HG03520 (cell line): ENCODE data around the gene NEDD4L.

Source experiments
- ATAC-seq: cut with Tn5 transposase; IDR thresholded peaks from one replicate; pipeline ENCODE4 v1.9.1; 2021; ENCODE audit warnings: mild to moderate bottlenecking, moderate library complexity; ENCODE audit not compliant: unreplicated experiment

Gene NEDD4L

DNA sequence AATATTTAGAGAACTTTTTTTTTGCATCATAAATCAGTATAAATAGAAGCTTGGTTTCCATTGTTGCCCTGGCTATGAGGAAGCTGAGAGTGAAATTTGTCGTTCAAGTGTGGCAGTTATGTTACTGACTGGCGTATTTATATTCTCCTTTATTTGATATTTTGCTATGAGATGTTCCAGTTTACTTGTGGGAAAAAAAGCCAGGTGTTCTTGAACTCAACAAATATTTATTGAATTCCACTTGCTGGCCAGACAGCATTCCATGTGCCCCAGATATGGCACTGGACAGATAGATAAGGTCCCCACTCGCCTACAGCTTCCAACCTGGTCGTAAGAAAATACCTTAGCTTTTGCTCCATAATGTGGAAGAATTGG lies 44.7 kb downstream of the NEDD4L start:
- ATAC-seq, result no peak

DNA sequence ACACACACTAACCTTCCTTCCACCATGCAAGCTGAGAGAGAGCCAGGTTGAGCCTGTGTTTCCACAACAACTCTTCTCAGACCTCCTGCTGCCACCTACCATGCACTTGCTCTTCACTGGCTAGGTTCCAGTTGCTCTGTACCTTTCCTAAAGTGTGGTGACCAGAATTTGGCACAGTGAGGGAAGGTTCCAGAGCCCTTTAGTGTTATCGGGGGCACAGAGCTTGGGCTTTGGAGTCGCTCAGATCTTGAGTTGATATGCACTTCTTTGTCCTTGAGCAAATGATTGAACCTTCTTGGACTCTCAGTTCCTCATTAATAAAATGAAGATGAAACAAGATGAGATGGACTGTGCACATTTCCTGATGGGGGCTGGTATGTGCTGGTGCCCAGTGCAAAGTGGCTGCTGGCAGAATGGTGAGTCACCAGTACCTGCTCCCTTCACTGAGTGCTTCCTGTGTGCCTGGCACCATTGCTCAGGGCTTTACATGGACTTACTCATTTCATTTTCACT lies 47.1 kb downstream of the NEDD4L start:
- peak; percentile 86 for ATAC-seq

DNA sequence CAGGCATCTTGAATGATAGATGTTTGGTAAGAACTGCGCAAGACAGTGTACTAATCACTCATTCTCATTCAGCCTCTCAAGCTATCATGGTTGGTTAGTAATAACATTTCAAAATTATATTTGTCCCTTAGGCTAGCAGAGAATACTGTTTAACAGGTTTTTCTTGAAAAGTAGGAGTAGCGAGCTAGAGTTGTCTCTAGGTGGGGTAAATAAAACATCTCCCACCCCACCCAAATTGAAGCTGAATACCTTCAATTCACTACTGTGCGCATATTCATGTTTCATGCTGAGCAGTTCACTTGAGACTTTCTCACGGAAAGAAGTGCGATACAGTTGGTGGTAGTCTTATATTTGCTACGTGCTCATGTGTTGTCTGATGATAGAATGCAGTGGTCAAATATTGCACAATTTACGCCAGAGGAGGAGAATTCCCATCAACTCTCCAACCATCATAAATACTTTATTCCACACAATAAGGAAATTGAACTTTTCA lies 49.3 kb downstream of the NEDD4L start:
- ATAC-seq, result no peak

DNA sequence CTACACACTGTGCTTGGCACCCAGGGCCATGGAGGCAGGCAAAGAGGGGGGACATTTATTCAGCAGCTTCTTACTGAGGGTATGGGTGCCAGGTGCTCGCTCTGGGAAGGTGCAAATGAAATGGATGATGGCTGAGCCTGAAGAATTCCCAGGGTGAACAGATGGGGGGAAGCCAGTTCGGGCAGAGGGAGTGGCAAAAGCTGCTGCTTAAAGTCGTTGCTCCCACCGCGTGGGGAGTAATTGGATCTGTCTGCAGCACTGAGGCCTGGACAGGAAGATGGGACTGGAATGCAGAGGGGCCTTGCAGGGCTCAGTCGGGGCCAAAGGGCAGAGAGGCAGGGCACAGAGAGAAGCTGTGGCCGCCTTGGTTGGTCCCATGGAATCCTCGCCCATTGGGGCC lies 51.2 kb downstream of the NEDD4L start:
- ATAC-seq, result no peak

DNA sequence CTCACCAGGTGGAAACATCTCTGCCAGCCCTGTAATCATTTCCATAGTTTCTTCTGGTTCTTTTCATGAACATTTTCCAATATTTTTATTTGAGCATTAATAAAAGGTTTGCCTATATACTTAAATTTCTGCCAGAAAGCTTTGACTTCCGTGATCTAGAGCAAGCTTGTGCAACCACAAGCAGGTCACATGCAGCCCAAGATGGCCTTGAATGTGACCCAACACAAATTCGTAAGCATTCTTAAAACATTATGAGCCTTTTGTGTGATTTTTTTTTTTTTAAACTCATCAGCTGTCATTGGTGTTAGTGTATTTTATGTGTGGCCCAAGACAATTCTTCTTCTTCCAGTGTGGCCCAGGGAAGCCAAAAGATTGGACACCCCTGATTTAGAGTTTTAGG lies 51.6 kb downstream of the NEDD4L start:
- ATAC-seq, result no peak

DNA sequence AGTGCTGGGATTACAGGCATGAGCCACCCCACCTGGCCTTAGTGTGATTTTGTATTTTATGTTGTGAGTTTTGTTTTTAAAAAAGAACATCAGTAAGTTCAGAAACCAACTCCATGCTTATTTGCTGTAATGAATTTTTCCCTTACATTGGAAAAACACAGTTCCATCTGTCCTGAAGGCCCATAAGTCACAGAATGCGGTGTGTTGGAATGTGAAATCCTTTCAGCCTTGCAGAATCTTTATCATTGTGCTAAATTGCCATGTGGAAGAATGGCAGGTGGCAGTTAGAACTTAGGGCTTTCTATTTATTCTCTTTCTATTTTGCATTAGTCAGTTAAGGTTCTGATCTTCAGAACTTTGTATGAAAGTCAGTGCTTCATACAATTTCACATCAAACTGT lies 52.6 kb downstream of the NEDD4L start:
- ATAC-seq, result no peak

DNA sequence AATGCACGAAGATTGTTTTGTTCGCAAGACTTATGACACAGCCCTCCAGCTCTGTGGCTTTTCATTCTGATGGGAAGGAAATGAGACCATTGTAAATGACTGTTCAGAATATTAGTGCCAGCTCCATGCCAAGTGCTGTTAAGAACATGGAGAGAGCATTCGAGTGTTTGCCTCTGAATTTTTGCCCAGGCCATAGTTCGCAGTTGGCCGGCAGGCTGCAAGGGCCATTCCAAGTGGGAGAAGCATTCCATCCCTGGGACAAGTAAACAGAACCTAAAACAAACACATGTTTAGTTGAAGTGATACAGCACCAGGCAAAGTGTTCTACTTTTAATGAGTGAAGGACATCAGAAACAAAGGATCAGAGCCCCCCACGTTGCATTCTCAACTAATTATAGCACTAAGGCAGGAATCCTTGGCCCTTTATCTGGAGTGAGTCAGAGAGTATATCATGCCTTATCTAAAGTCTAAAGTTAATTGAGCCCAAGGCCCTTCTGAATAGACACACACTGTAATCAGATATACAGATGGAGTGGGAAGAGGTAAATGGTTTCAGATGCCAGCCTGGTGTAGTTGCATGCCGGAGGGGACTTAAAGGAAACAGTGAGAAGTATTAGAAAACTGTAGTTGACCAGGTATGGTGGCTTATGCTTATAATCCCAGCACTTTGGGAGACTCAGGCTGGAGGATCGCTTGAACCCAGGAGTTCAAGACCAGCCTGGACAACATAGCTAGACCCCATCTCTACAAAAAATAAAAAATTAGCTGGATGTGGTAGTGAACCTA lies 53.3 kb downstream of the NEDD4L start:
- no peak for ATAC-seq

DNA sequence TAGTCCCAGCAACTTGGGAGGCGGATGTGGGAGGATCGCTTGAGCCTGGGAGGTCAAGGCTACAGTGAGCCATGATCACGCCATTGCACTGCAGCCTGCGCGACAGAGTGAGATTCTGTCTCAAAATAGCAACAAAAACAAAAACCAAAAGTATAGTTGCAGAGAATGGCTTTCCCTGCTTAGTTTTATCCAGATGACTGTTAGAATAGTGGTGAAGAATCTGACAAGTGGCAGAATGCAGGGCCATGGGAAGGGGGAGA lies 53.8 kb downstream of the NEDD4L start:
- no peak for ATAC-seq

DNA sequence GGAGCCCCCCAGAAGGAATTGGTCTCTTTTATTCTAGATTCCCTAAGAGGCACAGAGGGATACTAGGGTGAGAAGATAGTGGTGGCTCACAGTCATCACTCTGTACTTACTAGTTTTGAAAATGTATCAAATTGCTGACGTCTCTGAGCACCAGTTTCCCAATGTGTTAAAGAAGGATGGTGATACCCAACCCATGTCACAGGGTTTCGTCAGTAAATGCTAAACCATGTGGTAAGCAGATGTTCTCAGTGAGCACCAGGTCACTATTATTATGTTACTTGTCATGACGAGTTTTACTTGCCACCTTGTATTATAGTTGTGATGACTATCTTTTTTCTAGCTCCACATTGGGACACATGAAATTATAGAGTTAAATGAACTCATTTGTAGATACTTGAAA lies 54.7 kb downstream of the NEDD4L start:
- no peak for ATAC-seq

DNA sequence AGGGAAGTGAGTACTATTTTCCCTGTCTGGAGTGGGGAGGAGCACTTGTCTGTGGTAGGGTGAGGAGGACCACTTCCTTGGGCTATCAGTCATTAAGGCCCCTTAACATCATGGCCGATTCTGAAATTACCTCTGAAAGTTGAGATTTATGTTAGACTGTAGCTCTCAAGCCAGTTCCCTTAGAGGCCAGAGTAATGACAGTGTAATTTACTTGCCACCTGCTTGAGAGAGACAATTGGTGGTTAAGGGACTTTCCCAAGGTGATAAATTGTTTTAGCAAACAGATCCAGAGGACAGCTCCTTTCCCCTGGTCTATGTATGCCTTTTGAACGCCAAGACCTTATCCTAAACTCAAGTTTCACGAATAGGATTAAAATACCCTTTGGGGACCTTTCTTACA lies 56.1 kb downstream of the NEDD4L start:
- ATAC-seq, result peak; percentile 38

DNA sequence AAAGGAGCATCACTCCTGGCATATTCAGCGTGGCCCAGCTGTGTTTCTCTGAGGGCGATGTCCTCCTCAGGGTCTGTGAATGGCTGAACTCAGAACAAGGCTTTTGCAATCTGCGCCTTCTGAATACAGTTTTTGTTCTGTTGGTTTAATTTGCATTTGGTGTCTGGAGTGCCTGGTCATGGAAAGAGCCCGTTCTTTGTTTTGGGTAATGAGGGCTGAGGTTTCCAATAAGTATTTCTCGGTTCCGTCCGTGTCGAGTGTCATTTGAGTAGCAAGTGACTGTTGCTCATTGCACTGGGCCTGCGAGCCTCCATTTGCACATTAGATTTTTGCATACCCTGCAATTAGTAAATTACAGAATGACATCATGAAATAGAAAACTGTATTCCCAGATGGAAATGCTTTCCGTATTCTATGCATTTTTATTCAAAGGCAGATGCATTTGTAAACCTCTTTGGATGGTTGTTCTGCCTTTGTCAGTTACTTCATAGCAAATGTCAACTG lies 57.3 kb downstream of the NEDD4L start:
- ATAC-seq, result peak; percentile 76

DNA sequence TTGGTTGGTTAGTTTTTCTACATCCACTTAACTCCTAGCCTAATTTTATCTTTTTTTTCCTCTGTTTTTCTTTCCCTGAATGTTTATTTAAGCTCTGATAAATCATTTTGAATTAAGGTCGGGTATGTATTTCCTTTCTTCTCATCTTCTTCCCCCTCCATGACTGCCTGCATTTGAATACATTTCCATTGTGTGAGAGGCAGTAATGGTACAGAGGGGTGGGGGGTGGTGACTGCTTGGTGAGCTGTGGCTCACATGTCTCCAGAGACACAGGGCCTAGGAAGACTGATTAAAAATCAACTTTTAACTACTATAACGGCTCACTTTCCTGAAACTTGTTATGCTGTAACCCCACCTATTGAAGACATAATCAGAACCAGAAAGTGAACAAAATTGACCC lies 58.0 kb downstream of the NEDD4L start:
- no peak for ATAC-seq

DNA sequence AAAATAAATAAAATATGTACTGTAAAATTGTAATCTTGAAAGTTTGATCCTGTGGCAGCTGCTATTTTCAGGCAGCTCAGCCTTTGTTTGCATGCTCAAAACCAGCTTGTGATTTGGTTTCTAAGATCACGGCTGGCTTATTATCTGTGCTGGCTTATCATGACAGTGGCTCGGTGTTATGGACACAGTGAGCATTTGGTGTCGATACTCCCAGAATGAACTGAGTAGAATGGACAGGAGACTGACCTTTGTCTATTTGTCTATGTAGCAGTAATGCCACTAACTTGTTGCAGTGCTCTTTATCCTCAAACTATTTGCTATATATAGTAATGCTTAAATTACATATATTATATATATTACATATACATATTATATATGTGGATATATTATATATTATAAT lies 58.8 kb downstream of the NEDD4L start:
- ATAC-seq, result no peak

DNA sequence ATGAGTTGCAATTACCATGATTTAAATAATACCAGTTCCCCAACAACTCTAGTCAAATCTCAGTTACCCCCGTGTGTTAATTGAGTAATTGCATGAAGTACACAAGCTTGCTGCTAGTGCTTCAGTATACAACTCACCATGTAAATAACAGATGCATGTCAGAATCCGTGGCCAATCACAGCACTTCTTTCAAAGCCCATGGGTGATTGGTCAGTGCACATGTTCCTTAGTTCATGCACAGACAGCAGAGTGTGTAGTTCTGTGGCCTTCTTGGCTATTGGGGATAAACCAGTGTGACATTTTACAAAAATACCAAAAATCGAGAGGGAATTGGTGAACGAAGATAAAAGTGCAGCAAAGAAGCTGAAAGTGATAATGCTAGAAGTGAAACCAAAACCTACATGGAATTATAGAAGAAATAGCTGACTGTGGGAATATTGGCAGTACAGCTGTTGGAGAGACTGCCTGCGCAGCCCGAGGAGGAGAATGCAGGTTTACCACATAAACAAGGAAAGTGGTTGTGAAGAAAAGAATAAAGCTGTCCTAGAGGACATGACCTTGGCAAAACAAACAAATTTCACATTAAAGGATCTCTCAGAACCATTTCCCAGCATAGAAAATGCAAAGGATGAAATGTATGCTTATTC lies 59.4 kb downstream of the NEDD4L start:
- no peak for ATAC-seq

DNA sequence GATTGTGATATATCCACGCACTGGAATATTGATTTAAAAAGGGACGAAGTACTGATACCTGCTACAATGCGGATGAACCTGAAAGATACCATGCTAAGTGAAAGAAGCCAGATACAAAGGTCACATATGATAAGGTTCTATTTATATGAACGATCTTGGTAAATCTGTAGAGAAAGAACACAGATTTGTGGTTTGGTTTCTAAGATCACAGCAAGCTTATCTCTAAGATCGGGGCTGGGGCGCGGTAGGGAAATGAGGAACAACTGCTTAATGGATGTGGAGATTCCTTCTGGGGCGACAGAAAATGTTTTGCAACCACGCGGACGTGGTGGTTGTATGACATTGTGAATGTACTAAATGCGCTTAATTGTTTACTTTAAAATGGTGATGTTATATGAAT lies 60.1 kb downstream of the NEDD4L start:
- no peak for ATAC-seq

DNA sequence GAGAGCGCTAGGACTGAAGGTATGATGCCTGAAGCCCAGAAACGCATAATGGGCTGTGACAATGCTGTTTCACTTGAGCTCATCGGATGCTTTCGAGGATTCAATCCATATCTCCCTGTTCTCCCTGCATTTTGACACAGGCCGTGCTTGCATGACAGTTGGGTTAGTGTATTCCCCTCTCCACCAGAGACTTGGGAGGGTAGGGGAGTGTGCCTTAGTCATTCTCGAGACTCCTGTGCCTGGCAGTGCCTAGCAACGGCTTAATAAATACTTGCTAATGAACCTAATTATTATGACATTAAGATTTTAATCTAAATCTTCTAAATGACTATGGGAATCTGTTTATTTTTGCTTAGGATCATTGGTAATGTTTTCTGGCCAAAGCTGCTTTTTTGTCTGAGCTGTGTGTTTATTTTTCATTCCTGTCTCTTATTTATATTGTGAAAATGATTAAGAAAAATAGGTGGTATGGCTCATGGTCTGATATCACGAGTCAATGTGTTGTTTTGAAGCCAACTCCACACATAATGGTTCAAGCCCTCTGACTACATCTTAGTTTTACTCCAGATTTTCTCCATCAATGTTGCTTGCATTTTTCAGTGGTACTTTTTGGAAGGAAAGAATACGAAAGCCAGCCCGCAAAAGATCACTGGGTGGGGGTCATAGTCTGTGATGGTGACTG lies 61.3 kb downstream of the NEDD4L start:
- no peak for ATAC-seq

DNA sequence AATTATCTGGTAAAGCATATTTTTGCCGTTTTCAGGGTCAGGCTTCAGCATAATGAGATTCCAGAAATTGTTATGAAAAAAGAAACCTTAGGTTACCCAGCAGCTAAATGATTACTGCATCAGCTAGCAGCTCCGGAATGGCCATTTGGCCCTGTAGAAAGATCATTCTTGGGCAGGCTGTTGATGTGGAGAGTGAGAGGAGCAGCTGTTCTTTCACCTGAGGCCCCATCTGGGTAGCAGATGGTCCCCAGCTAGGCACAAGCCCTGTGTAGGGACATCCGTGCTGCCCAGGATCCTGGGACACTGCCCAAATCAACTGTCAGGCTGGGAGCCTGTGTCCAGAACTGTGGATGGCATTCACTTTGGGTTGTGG lies 61.8 kb downstream of the NEDD4L start:
- no peak for ATAC-seq

DNA sequence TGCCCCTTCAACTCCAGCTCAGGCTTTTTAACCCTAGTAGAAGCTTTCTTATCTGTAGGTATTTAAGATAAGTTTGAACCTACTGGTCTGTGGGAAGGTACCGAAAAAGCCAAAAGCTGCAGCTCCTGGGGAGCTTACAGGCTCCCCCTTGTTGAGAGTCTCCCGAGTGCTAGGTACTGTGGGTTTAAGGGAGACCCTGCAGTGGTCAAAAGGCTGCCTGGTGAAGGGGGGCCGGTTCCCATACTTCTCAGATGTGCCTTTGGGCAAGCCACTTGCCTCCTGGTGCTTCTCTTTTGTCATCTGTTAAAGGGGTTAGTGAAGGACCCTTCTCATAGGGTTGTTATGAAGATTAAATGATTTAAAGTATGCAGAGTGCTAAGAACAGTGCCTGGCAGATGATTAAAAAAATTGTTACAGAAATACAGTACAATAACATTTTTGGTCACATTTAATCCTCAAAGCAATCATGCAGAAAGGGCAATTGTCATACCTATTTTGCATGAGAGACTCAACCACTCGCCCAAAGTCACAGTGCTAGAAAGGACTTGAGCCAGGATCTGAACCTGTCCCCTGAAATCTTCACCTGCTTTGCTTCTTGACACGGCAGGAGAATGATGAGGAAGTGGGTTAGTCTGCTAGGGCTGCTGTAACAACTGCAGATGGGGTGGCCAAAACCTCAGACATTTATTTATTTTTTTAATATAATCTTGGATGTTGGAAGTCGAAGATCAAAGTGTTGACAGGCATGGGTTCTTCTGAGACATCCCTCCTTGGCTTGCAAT lies 62.5 kb downstream of the NEDD4L start:
- ATAC-seq, result no peak

DNA sequence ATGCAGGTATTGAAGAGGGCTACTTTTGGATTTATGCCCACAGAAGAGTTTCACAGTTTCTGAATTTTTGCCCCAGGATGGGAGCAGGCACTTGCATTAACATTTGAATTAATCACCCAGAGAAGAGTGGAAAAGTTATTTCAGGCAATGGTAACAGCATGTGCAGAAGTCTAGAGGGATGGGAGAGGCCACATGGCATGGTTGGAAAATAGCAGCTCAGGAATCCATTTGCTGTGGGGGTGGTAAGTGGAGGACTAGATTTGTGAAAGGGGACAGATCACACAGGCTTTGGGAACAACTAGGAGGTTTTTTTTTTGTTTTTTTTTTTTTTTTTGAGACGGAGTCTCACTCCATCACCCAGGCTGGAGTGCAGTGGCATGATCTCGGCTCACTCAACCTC lies 65.2 kb downstream of the NEDD4L start:
- ATAC-seq, result no peak

DNA sequence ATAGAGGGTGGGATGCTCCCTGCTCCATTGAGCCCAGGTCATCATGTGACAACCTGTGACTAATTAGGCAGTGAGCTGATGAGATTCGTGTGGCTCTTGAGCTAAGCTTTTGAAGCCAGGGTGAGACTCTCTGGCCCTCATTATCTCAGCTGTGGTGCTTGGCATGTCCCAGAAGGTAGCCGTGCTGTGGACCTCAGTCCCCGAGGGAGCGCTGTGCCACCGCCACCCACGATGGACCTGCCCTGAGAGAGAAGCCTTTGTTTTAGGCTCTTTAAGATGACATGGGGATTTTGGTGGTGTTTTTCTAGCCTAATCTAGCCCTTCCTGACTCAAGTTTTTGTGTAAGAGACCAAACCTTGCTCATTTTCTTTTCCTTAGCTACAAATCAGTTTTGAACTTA lies 66.4 kb downstream of the NEDD4L start:
- no peak for ATAC-seq

DNA sequence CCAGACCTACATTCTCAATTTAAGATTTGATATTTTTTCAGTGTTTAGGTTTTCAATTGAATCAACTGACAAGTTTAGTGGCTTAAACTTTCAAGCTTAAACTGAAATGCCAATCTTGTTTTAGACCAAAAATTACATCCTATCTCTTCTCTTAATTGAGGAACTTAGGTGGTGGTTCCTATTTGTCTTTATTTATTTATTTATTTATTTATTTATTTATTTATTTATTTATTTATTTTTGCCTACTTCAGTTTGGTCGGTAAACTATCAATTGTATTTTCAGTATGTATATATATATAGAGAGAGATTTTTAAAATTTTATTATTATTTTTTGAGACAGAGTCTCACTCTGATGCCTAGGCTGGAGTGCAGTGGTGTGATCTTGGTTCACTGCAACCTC lies 68.1 kb downstream of the NEDD4L start:
- ATAC-seq, result no peak
